ENCODE results near the gene NOTCH3.

The NOTCH3 gene

GRCh38 chr19:15236886-15237285, 36.1 kb upstream of the NOTCH3 start:
- no peak for DNase-seq (ENCODE audit: low spot score)

GRCh38 chr19:15235781-15236180, 35.0 kb upstream of the NOTCH3 start:
- DNase-seq (ENCODE audit: low spot score), result no peak

- DNase-seq (ENCODE audit: low spot score), result no peak
These were observed 33.8 kb upstream of the NOTCH3 start for GRCh38 chr19:15234431-15235130.

- DNase-seq (ENCODE audit: low spot score), result no peak
These were observed 30.5 kb upstream of the NOTCH3 start for GRCh38 chr19:15231271-15231670.

- DNase-seq (ENCODE audit: low spot score), result no peak
These were observed 26.5 kb upstream of the NOTCH3 start for GRCh38 chr19:15227261-15227660.

- DNase-seq (ENCODE audit: low spot score), result peak; percentile 68
These were observed 25.0 kb upstream of the NOTCH3 start for GRCh38 chr19:15225760-15226159.

- peak; percentile 70 for DNase-seq (ENCODE audit: low spot score)
These were observed 23.0 kb upstream of the NOTCH3 start for GRCh38 chr19:15223649-15224361.

- peak; percentile 94 for DNase-seq (ENCODE audit: low spot score)
These were observed 22.2 kb upstream of the NOTCH3 start for GRCh38 chr19:15222738-15223648.

- DNase-seq (ENCODE audit: low spot score), result no peak
These were observed 20.0 kb upstream of the NOTCH3 start for GRCh38 chr19:15220833-15221232.

GRCh38 chr19:15218501-15218900, 17.7 kb upstream of the NOTCH3 start:
- no peak for DNase-seq (ENCODE audit: low spot score)

GRCh38 chr19:15216363-15216762, 15.6 kb upstream of the NOTCH3 start:
- DNase-seq (ENCODE audit: low spot score), result no peak

GRCh38 chr19:15213715-15214381, 13.1 kb upstream of the NOTCH3 start:
- no peak for DNase-seq (ENCODE audit: low spot score)

GRCh38 chr19:15212711-15213110, 11.9 kb upstream of the NOTCH3 start:
- DNase-seq (ENCODE audit: low spot score), result no peak

- no peak for DNase-seq (ENCODE audit: low spot score)
These were observed 9.6 kb upstream of the NOTCH3 start for GRCh38 chr19:15210323-15210781.

GRCh38 chr19:15201374-15202023, 704 bp upstream of the NOTCH3 start:
- DNase-seq (ENCODE audit: low spot score), result no peak

- peak; percentile 85 for DNase-seq (ENCODE audit: low spot score)
These were observed 888 bp downstream of the NOTCH3 start for GRCh38 chr19:15199661-15200552.

- no peak for DNase-seq (ENCODE audit: low spot score)
These were observed 1.7 kb downstream of the NOTCH3 start for GRCh38 chr19:15198951-15199660.

GRCh38 chr19:15197942-15198341, 2.9 kb downstream of the NOTCH3 start:
- DNase-seq (ENCODE audit: low spot score), result no peak

- DNase-seq (ENCODE audit: low spot score), result peak; percentile 85
These were observed 3.4 kb downstream of the NOTCH3 start for GRCh38 chr19:15197275-15197941.

All from left forelimb (tissue), 1 donor.